Glutamatergic neuron (in vitro differentiated cells): ENCODE data around the gene MX2. TPM values are rescaled to one million over a fixed set of nuclear protein-coding genes. Genes with fewer than 3 reads are reported as not detected.
"Not testable (repeated sequence)": the region's sequence is repeated elsewhere in the genome, so short reads cannot be mapped to it uniquely, and the experiment has no call there.

Source experiments
- DNase-seq: peaks from one replicate; pipeline ENCODE4 v3.0.0; 2022
- H3K27ac Mint-ChIP-seq: one replicate; pipeline ENCODE4 v1.8.0; 2020; ENCODE audit warnings: mild to moderate bottlenecking, mixed read lengths, inconsistent platforms; ENCODE audit not compliant: unreplicated experiment
- H3K27me3 Mint-ChIP-seq: one replicate; pipeline ENCODE4 v1.8.0; 2020; ENCODE audit warnings: mild to moderate bottlenecking, moderate library complexity, mixed read lengths, inconsistent platforms; ENCODE audit not compliant: unreplicated experiment
- H3K36me3 Mint-ChIP-seq: one replicate; pipeline ENCODE4 v1.8.0; 2020; ENCODE audit warnings: mild to moderate bottlenecking, mixed read lengths, inconsistent platforms; ENCODE audit not compliant: unreplicated experiment
- H3K4me1 Mint-ChIP-seq: one replicate; pipeline ENCODE4 v1.8.0; 2020; ENCODE audit warnings: mild to moderate bottlenecking, low read depth, mixed read lengths, inconsistent platforms; ENCODE audit not compliant: unreplicated experiment
- H3K4me3 Mint-ChIP-seq: one replicate; pipeline ENCODE4 v1.8.0; 2020; ENCODE audit warnings: mild to moderate bottlenecking, mixed read lengths, inconsistent platforms; ENCODE audit not compliant: unreplicated experiment
- H3K9me3 Mint-ChIP-seq: one replicate; pipeline ENCODE4 v1.8.0; 2020; ENCODE audit warnings: mild to moderate bottlenecking, moderate library complexity, mixed read lengths, inconsistent platforms; ENCODE audit not compliant: unreplicated experiment
- total RNA-seq: library from RNA; stranded (reverse); fragmentation: NEBNext Ultra II Directional; extraction: Animal tissue kit (Norgen Biotek cat#: 25700); gene quantifications from one replicate; pipeline ENCODE4 v1.2.1, GENCODE V29; 2021; ENCODE audit not compliant: unreplicated experiment
- TF ChIP-seq, protein P1 (sequence below): fragments of 200-600 bp; sonication (generic); IDR thresholded peaks from one replicate; pipeline ENCODE4 v1.5.0; 2021; ENCODE audit not compliant: partially characterized antibody, unreplicated experiment

Gene MX2
- total RNA-seq, 1 donor from 2014 or later: not detected

DNA sequence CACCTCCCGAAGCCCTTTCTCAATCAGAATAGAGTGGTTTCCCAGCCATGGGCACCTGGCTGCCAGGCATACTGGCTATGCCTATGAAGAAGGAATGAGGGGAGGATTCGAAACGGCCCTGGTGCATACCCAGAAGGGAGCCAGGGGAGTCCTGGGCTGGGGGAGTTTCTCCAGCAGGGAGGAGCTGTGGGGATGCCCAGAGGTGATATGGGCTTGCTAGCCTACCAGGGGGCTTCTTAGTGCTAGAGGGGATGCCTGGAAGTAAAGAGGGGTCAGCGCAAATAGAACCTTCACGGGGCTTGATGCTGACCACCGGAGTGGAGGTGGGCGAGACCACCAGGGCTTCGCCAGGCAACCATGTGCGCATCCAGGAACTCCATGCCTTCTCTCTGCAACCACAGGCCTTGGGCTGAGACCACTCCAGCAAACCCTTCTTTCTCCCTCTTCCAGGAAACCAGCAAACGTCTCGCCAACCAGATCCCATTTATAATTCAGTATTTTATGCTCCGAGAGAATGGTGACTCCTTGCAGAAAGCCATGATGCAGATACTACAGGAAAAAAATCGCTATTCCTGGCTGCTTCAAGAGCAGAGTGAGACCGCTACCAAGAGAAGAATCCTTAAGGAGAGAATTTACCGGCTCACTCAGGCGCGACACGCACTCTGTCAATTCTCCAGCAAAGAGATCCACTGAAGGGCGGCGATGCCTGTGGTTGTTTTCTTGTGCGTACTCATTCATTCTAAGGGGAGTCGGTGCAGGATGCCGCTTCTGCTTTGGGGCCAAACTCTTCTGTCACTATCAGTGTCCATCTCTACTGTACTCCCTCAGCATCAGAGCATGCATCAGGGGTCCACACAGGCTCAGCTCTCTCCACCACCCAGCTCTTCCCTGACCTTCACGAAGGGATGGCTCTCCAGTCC lies 46.0 kb downstream of the MX2 start:
- H3K36me3 Mint-ChIP-seq: peaks cover 8% of the 10 kb centered on the region
- H3K27ac Mint-ChIP-seq: no peak overlapping the region
- TF ChIP-seq, protein P1, sequence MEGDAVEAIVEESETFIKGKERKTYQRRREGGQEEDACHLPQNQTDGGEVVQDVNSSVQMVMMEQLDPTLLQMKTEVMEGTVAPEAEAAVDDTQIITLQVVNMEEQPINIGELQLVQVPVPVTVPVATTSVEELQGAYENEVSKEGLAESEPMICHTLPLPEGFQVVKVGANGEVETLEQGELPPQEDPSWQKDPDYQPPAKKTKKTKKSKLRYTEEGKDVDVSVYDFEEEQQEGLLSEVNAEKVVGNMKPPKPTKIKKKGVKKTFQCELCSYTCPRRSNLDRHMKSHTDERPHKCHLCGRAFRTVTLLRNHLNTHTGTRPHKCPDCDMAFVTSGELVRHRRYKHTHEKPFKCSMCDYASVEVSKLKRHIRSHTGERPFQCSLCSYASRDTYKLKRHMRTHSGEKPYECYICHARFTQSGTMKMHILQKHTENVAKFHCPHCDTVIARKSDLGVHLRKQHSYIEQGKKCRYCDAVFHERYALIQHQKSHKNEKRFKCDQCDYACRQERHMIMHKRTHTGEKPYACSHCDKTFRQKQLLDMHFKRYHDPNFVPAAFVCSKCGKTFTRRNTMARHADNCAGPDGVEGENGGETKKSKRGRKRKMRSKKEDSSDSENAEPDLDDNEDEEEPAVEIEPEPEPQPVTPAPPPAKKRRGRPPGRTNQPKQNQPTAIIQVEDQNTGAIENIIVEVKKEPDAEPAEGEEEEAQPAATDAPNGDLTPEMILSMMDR: no peak
- H3K27me3 Mint-ChIP-seq: no peaks in the 10 kb centered on the region
- peaks cover 1% of the 10 kb centered on the region for H3K9me3 Mint-ChIP-seq
- H3K4me3 Mint-ChIP-seq: no peak overlapping the region
- H3K4me1 Mint-ChIP-seq: no peaks in the 10 kb centered on the region
- DNase-seq: no peak

DNA sequence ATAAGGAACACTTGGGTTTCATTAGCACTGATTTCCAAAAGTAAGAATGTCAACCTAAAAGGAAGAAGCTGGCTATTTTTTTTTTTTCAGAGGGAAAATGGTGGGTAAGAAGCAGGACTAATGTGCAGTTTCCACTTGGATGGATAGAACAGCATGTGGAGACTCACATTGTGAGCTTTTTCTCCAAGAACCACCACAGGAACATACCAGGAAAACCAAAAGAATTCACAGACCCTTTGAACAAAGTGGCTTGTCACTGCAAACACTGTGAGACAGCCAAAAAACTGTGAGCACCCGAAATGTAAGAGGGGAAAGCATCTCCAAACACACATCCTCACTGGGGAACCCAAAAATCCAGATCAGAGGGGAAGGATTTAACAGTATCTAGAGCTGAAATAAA lies 48.5 kb downstream of the MX2 start:
- Mint-ChIP-seq H3K4me1 (no peaks in the 10 kb centered on the region), H3K4me3 (no peak overlapping the region)

DNA sequence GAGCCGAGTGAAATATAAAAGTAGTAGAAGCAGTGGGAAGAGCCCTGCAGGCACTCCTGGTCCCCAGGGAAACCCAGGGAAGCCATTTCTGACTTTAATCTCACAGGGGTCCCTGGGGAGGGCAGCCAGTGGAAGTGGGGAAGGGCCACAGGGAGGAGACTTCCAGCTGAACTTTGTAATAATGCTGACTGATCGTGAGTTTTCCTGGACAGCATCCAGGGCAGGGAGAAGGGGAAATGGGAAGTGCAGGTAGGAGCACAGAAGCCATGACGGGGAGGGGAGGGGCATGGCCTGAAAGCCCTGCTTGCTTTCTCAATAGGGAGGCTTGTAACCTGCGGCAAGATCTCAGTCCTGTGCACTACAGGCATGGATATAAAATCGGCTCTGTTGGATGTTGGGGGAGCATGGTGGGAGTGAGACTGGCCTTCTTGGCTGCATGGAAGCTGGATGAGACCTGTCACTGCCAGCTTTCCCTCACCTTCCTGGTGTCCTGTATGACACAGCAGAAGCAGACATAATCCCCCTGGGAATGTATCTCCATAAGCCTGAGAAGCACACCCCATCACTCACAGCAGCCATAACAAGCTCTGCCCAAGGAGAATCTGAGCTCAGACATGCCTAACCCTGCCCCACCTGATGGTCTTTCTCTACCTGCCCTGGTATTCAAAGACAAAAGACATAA lies 49.1 kb downstream of the MX2 start:
- DNase-seq: no peak
- TF ChIP-seq, protein P1: no peak
- Mint-ChIP-seq H3K36me3 (peaks cover 8% of the 10 kb centered on the region), H3K4me3 (no peak overlapping the region), H3K27me3 (no peaks in the 10 kb centered on the region), H3K27ac (no peak overlapping the region), H3K4me1 (no peaks in the 10 kb centered on the region), H3K9me3 (peaks cover 1% of the 10 kb centered on the region)

More for the DNA sequence above, 48.5 kb downstream of the MX2 start:
- DNase-seq: no peak
- Mint-ChIP-seq H3K9me3 (peaks cover 1% of the 10 kb centered on the region), H3K27ac (no peak overlapping the region), H3K36me3 (peaks cover 8% of the 10 kb centered on the region), H3K27me3 (no peaks in the 10 kb centered on the region)
- TF ChIP-seq, protein P1: no peak

DNA sequence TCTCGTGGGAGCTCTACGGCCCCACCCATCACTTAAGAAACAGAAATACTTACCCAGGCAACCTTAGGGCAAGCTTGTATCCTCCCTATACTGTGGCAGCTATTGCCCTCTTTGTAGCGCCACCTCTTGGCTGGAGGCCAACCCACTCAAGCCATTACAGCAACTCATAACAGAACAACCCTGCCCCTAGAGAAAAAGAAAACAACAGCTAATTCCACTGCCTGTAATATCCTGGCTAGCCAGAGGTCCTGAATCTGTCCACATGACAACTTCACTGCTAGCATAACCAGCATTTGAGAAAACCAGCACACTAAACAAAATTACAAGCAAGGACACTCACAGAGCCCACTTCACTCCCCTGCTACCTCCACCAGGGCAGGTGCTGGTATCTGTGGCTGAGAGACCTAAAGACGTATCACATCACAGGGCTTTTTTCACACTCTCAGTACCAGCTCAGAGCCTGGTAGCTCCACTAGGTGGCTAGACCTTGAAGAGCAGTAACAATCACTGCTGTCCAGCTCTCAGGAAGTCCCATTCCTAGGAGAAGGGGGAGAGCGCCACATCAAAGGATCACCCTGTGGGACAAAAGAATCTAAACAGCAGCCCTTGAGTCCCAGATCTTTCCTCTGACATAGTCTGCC lies 49.7 kb downstream of the MX2 start:
- Mint-ChIP-seq H3K27ac (no peak overlapping the region), H3K36me3 (peaks cover 8% of the 10 kb centered on the region), H3K9me3 (peaks cover 1% of the 10 kb centered on the region), H3K4me3 (no peak overlapping the region), H3K4me1 (no peaks in the 10 kb centered on the region), H3K27me3 (no peaks in the 10 kb centered on the region)
- DNase-seq: no peak
- TF ChIP-seq, protein P1: no peak

DNA sequence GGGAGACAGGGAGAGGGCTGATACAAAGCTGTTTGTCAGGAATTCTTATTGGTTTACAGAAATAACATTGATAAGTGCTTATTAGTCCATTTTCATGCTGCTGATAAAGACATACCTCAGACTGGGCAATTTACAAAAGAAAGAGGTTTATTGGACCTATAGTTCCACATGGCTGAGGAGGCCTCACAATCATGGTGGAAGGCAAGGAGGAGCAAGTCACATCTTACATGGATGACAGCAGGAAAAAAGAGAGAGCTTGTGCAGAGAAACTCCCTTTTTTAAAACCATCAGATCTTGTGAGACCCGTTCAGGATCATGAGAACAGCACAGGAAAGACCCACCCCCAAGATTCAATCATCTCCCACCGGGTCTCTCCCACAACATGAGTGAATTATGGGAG lies 55.7 kb downstream of the MX2 start:
- not testable (repeated sequence) for H3K4me1 Mint-ChIP-seq, DNase-seq, H3K27me3 Mint-ChIP-seq, H3K9me3 Mint-ChIP-seq, H3K27ac Mint-ChIP-seq, H3K4me3 Mint-ChIP-seq, H3K36me3 Mint-ChIP-seq
